COLO829 (cell line): ENCODE data around the gene SLC18A2.

ENCODE experiments used
- DNase-seq: peaks from one replicate; pipeline ENCODE4 v3.0.0; 2012; ENCODE audit warnings: low spot score

SLC18A2 gene

GRCh38 chr10:117313641-117314040, 72.7 kb downstream of the SLC18A2 start:
- no peak for DNase-seq

- DNase-seq = no peak
Measured at GRCh38 chr10:117316701-117317100, 75.8 kb downstream of the SLC18A2 start.

GRCh38 chr10:117318909-117319308, 78.0 kb downstream of the SLC18A2 start:
- DNase-seq = no peak

GRCh38 chr10:117320050-117320665, 79.2 kb downstream of the SLC18A2 start:
- peak; percentile 6 for DNase-seq

- no peak for DNase-seq
Measured at GRCh38 chr10:117322260-117322659, 81.3 kb downstream of the SLC18A2 start.

GRCh38 chr10:117324367-117324766, 83.5 kb downstream of the SLC18A2 start:
- no peak for DNase-seq

- no peak for DNase-seq
Measured at GRCh38 chr10:117327262-117327661, 86.3 kb downstream of the SLC18A2 start.
